Skin epidermis (tissue), 12 donors: ENCODE data around the gene NXPH4.
A peak's percentile ranks its signal among the peaks of the same experiment; 100 is the strongest.

Experiments
- H3K27ac ChIP-seq, 21 experiments: fragments of 200-600 bp; sonication (generic) in 11 of 21; one replicate each; pipeline ENCODE4 v1.5.0; 2020; ENCODE audit warnings: mild to moderate bottlenecking in 3 of 21, inconsistent platforms in 2 of 21, moderate library complexity in 2 of 21
- H3K4me3 ChIP-seq, 7 experiments: fragments of 200-600 bp; sonication (generic) in 2 of 7; one replicate each; pipeline ENCODE4 v1.5.0; 2020; ENCODE audit warnings: inconsistent platforms in 2 of 7, mild to moderate bottlenecking in 2 of 7, moderate library complexity in 1 of 7

NXPH4 gene

DNA sequence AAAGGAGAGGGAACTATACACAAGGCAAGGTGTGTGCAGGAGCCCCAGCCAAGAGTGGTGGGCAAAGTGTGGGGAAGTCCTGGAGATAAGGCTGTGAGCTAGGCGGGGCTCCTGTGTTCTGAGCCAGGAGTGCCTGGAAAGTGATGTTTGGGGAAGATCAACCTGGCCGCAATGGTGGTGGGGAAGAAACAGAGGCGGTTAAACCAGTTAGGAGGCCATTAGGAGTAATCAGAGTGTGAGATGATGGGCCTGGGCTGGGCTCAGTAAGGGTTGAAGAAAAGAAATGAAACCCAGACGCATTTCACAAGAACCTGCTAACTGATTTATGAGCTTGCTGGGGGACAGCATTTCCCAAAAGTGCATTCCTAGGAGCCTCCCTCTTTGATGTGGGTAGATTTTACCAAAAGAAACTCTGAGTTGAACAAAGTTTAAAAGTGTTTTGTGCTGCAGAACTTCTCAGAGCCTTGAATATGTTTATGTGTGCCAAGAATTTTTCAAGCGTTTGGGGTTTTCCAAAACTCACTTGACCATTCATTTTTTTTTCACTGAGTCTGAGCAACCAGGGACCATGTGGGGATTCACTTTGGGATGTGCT lies 34.9 kb upstream of the NXPH4 start:
- Histone ChIP-seq H3K27ac (peak overlapping the region in 10 of 21 experiments; percentile 2 to 67 (median 30)), H3K4me3 (no peak overlapping the region)

- peak overlapping the region in 2 of 21 experiments; percentile 15 to 42 for H3K27ac ChIP-seq
- H3K4me3 ChIP-seq, result no peak overlapping the region
Measured at GRCh38 chr12:57182918-57183575, 33.5 kb upstream of the NXPH4 start.

- Histone ChIP-seq H3K27ac (no peak overlapping the region), H3K4me3 (no peak overlapping the region)
Measured at GRCh38 chr12:57183939-57184725, 32.5 kb upstream of the NXPH4 start.

GRCh38 chr12:57185403-57185802 lies 31.2 kb upstream of the NXPH4 start:
- H3K27ac ChIP-seq, result no peak overlapping the region
- H3K4me3 ChIP-seq, result no peak overlapping the region

DNA sequence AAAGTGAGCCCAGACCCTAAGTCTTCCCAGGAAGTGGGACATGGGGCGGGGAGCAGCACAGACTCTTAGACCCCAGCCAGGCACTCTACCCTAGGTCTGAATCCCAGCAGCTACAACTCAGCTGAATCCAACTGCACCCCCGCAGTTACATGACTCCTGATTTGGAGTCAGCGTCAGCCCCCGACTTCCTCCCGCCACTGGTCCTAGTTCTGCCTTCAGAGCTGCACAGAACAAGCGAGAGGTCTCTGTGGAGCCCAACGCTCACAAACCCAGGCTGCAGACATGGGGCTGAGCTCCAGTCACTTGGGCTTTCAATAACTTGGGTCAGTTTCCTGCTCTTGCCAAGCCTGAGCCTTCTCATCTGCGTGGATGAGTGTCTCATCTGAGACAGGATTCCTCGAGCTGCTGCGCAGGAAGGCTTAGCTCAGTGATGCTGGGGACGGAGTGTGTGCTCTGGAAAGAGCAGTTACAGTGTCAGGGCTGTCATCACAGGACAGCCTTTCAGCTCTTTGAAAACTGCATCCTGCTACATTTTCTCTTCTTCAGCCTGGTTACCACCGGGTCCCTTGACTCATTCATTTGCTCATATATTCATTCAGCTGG lies 30.6 kb upstream of the NXPH4 start:
- Histone ChIP-seq H3K27ac (no peak overlapping the region), H3K4me3 (no peak overlapping the region)

DNA sequence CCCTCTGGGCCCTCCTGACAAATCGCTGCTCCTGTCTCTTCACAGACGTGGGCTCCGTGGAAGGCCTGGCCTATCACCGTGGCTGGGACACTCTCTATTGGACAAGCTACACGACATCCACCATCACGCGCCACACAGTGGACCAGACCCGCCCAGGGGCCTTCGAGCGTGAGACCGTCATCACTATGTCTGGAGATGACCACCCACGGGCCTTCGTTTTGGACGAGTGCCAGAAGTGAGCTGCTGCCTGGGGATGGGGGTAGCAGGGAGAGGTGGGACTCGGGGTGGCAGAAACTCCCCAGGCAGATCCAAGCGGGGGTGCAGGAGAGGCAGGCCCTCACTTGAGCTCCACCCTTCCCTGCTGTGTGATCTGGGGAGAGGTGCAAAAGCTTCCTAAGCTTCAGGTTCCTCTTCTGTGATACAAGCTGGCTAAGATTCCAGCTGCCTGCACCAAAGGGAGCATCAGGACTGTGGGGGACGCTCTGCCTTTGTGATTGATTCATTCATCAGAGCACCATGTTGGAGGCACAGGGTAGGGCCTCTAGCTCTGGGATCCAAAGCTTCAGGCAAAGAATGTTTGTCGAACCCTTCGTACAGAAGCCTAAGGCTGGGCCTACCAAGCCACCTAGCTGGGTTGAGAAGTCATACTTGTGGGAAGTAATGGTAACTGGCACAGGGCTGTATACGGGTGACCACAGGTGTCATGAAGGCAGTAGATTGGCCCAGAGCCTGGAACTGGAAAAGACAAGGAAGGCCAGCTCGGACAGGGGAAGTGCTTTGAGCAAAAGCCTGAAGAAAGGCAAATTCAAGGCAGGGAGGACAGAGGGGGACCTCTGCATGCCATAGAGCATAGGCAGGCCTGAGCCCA lies 29.1 kb upstream of the NXPH4 start:
- peak overlapping the region in 2 of 21 experiments; percentile 34 to 42 for H3K27ac ChIP-seq
- no peak overlapping the region for H3K4me3 ChIP-seq

GRCh38 chr12:57188090-57188425 lies 28.5 kb upstream of the NXPH4 start:
- Histone ChIP-seq H3K27ac (peak overlapping the region in 1 of 21 experiments; percentile 34), H3K4me3 (no peak overlapping the region)

- H3K27ac ChIP-seq, result no peak overlapping the region
Measured at GRCh38 chr12:57190037-57190436, 26.6 kb upstream of the NXPH4 start.

DNA sequence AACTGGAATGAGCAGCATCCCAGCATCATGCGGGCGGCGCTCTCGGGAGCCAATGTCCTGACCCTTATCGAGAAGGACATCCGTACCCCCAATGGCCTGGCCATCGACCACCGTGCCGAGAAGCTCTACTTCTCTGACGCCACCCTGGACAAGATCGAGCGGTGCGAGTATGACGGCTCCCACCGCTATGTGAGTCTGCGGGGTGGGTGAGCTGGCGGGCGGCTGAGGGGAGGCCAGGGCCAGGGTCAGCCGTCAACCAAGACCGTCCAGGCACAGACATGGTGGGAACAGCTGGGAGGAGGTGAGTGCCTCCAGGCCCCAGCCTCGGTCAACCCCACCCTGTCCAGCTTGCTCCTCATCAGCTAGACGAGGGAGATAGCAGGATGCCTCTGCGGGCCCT lies 25.8 kb upstream of the NXPH4 start:
- H3K27ac ChIP-seq, result no peak overlapping the region
- no peak overlapping the region for H3K4me3 ChIP-seq

More at GRCh38 chr12:57190037-57190436, 26.6 kb upstream of the NXPH4 start:
- H3K4me3 ChIP-seq, result no peak overlapping the region

GRCh38 chr12:57191410-57191809 lies 25.2 kb upstream of the NXPH4 start:
- H3K27ac ChIP-seq, result no peak overlapping the region
- no peak overlapping the region for H3K4me3 ChIP-seq

- H3K27ac ChIP-seq, result no peak overlapping the region
- H3K4me3 ChIP-seq, result no peak overlapping the region
Measured at GRCh38 chr12:57192920-57193319, 23.7 kb upstream of the NXPH4 start.

- Histone ChIP-seq H3K4me3 (no peak overlapping the region), H3K27ac (no peak overlapping the region)
Measured at GRCh38 chr12:57193706-57194245, 22.8 kb upstream of the NXPH4 start.

GRCh38 chr12:57194253-57194652 lies 22.3 kb upstream of the NXPH4 start:
- H3K4me3 ChIP-seq, result no peak overlapping the region

DNA sequence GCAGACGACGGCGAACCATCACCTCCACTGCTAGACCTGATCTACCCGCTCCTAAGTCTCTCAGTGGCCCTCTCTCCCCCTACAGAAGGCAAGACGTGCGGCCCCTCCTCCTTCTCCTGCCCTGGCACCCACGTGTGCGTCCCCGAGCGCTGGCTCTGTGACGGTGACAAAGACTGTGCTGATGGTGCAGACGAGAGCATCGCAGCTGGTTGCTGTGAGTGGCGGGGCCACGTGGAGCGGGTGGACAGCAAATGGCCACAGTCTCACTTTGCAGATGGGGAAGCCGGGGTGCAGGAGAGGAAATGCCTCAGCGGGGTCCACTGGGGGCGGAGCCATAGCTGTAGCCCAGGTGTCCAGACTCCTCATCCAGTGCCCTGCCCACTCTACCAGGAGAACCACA lies 21.4 kb upstream of the NXPH4 start:
- no peak overlapping the region for H3K27ac ChIP-seq
- H3K4me3 ChIP-seq, result no peak overlapping the region

More at GRCh38 chr12:57194253-57194652, 22.3 kb upstream of the NXPH4 start:
- H3K27ac ChIP-seq, result no peak overlapping the region

DNA sequence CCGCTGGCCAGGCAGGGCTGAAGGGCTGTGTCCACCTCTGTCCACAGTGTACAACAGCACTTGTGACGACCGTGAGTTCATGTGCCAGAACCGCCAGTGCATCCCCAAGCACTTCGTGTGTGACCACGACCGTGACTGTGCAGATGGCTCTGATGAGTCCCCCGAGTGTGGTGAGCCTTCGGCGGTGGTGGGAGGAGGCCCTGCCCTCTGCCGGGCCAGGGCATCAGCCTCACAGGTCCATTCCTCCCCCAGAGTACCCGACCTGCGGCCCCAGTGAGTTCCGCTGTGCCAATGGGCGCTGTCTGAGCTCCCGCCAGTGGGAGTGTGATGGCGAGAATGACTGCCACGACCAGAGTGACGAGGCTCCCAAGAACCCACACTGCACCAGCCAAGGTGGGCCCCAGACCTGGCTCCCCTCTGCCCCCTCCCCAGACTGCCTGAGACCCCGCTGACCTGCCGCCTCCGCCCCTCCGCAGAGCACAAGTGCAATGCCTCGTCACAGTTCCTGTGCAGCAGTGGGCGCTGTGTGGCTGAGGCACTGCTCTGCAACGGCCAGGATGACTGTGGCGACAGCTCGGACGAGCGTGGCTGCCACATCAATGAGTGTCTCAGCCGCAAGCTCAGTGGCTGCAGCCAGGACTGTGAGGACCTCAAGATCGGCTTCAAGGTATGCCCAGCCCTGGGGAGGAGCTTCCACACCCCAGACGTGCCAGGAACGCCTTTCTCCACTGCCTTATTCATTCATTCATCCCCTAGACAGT lies 20.8 kb upstream of the NXPH4 start:
- Histone ChIP-seq H3K27ac (no peak overlapping the region), H3K4me3 (no peak overlapping the region)

DNA sequence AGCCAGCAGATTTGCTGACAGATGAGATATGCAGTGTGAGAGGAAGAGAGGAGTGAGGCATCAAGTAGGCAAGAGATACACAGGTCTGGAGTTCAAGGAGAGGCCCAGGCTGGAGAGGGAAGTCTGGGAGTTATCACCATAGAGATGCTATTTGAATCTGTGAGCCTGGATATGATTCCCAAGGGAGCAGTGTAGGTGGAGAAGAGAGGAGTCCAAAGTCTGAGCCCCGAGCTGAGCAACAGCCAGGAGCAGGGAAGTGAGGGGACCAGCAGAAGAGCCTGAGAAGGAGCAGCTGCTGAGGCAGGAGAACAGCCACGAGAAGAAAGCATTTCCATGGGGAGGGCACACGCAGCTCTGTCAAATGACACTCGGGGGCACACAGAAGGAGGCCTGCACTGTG lies 20.2 kb upstream of the NXPH4 start:
- H3K4me3 ChIP-seq, result no peak overlapping the region
- no peak overlapping the region for H3K27ac ChIP-seq

DNA sequence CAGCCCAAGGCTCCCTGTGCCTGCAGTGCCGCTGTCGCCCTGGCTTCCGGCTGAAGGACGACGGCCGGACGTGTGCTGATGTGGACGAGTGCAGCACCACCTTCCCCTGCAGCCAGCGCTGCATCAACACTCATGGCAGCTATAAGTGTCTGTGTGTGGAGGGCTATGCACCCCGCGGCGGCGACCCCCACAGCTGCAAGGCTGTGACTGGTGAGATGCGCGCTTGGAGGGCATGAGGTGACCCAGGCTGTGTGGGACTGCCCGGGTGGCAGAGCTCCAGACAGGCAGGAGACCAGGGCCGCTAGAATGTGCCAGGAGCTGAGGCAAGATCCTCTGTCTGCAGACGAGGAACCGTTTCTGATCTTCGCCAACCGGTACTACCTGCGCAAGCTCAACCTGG lies 19.6 kb upstream of the NXPH4 start:
- Histone ChIP-seq H3K4me3 (no peak overlapping the region), H3K27ac (no peak overlapping the region)

DNA sequence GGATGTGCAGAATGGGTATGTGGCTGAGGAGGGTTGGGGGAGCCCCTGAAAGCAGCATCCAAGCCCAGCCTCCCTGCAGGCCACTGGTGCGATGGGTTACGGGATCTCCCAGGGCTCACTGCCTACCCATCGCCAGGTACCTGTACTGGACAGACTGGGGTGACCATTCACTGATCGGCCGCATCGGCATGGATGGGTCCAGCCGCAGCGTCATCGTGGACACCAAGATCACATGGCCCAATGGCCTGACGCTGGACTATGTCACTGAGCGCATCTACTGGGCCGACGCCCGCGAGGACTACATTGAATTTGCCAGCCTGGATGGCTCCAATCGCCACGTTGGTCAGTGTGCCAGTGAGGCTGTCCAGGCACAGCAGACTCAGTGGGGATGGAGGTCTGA lies 18.3 kb upstream of the NXPH4 start:
- Histone ChIP-seq H3K27ac (no peak overlapping the region), H3K4me3 (no peak overlapping the region)

DNA sequence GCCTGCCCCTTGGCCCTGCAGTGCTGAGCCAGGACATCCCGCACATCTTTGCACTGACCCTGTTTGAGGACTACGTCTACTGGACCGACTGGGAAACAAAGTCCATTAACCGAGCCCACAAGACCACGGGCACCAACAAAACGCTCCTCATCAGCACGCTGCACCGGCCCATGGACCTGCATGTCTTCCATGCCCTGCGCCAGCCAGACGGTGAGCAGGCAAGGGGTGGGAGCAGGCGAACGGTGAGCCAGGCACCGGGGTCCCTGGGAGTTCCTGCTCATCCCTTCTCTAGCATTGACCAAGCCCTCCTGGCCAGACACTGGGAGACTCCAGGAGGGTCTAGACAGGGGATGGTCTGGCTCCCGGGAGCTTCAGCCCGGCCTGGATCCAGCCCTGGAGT lies 17.4 kb upstream of the NXPH4 start:
- no peak overlapping the region for H3K4me3 ChIP-seq
- H3K27ac ChIP-seq, result no peak overlapping the region
